HG03025 (cell line): ENCODE results near the gene NEU1.
"Not testable (repeated sequence)": the region's sequence is repeated elsewhere in the genome, so short reads cannot be mapped to it uniquely, and the experiment has no call there.

Source experiments
- ATAC-seq: cut with Tn5 transposase; IDR thresholded peaks from one replicate; pipeline ENCODE4 v1.9.1; 2021; ENCODE audit warnings: mild to moderate bottlenecking, moderate library complexity; ENCODE audit not compliant: unreplicated experiment, low FRiP score

Gene NEU1

DNA sequence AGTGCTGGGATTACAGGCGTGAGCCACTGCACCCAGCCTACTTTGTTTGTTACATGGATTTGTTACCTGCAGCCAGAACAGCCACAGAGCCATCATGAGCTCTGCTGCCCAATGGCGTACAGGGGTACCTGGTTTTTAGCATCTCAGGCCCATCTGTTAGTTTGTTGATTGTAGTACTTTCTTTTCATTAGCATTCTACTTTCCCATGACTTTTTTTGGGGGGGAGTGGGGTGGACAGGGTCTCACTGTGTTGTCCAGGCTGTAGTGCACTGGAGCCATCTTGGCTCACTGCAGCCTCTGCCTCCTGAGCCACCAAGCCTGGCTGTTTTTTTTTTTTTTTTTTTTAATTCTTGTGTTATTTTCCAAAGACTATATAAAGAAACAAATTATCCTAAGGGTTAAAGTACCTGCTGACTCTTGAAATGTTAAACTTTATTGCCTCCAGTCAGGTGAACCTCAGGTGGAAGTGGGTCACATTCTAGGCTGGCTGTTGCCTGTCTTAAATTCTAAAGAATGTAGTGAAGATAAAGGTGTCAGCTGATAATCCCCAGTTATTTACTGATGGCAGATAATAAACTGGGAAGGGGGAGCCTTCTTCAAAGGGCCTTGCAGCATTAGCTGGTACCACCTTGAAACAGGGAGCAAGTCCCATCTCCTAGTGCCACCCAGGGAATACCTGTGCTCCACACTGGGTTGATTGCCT, 15.2 kb downstream of the NEU1 start:
- ATAC-seq: no peak

DNA sequence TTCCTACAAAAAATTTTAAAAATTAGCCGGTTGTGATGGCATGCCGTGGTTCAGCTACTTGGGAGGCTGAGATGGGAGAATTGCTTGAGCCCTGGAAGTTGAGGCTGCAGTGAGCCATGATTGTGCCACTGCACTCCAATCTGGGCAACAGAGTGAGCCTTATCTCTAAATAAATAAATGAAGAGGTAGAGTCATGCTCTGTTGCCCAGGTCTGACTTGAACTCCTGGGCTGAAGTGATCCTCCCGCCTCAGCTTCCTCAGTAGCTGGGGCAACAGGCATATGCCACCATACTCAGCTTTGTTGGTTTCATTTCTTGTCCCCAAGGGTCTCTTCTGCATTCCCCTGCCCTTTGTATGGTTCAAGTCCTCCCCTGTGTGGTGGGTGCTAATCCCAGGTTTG, 18.1 kb downstream of the NEU1 start:
- ATAC-seq: no peak

DNA sequence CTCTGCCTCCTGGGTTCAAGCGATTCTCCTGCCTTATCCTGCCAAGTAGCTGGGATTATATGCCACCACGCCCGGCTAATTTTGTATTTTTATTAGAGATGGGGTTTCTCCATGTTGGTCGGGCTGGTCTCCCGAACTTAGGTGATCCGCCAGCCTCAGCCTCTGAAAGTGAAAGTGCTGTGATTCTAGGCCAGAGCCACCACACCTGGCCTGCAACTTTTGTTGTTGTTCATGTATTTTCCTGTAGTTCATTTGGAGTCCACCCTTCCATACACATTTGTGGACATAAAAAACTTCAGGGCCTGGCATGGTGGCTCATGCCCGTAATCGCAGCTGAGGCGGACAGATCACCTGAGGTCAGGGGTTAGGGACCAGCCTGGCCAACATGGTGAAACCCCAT, 20.6 kb downstream of the NEU1 start:
- ATAC-seq: no peak

- ATAC-seq: not testable (repeated sequence)
Measured at GRCh38 chr6:31839779-31840126, 22.9 kb downstream of the NEU1 start.

- ATAC-seq: no peak
Measured at GRCh38 chr6:31838968-31839367, 23.7 kb downstream of the NEU1 start.

DNA sequence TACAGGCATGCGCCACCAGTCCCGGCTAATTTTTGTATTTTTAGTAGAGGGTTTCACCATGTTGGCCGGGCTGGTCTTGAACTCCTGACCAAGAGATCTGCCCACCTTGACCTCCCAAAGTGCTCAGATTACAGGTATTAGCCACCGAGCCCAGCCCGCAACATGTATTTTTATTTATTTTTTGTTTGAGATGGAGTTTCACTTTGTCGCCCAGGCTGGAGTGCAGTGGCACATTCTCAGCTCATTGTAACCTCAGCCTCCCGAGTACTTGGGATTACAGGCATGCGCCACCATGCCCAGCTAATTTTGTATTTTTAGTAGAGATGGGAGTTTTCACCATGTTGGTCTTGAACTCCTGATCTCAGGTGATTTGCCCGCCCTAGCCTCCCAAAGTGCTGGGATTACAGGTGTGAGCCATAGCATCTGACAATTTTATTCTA, 24.5 kb downstream of the NEU1 start:
- not testable (repeated sequence) for ATAC-seq

GRCh38 chr6:31837369-31838113, 25.1 kb downstream of the NEU1 start:
- no peak for ATAC-seq

DNA sequence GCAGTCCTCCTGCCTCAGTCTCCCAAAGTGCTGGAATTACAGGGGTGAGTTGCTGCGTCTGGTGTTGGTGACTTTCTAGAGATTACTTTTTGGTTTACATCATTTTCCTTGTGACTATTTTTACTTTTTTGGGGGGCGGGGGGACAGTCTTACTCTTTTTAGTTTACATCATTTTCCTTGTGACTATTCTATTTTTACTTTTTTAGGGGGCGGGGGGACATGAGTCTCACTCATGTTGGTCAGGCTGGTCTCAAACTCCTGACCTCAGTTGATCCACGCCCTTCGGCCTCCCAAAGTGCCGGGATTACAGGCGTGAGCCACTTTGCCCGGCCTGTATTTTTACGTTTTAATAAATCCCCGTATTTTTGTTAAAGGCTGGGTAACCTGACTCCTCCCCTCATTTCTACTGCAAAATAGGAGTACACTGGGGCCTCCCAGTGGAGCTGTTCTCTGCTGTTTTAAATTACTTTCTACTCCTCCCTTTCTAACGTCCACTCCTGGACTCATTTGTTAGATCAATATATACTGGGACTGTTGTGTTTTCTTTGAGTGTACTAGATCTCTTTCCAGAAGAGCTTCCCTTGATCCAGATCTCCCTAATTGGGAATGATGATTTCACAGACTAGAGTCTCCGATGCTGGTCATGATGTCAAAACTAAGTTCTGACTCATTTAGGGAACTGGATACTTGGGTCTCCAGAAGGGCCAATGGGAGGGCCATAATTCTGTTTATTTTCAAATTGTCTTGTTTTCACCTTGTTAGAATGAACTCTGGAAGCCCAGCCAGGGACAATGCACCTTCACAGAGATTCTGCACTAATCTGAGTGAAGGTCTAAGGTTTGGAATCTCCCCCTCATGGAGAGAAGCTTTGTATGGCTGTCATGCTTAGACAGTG, 25.9 kb downstream of the NEU1 start:
- ATAC-seq: no peak

- ATAC-seq: no peak
Measured at GRCh38 chr6:31836047-31836473, 26.6 kb downstream of the NEU1 start.

DNA sequence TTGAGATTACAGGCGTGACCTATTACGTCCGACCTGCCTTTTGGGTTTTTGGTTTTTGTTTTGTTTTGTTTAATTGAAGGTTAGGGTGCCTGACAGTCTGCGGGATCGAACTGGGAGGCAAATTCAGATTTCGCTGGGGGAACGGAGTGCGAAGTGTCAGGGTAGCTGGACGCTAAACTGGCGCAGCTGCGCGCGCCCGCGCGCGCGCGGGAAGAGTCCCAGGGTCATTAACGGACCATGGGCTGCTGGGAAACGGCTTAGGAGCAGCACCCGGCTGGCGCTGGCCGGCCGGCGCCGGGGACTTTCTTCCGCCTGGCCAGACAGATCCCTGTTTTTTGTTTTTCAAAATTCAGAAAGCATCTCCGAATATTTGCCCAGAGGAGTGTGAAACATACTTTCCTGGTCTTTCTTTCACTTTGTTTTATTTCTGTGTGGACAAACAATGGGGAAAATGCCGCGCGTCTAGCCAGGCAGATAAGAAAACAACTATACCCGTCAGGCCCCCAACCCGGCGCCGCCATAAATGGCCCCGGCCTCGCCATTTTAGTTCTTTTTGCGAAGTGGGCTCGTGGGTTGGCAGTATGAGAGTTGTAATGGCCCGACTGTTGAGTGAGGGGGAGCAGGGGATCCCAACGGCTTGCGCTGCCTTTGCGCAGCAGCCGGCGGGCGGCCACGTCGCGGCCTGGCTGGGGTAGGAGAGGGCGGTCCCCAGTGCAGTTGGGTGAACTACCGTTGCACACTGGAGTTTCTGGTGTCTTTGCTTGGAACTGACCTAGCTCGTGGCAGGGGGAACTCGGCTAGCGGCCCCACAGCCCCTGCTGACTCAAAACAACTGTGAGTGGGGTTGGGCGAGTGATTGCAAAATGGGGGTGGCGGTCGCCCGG, 28.0 kb downstream of the NEU1 start:
- ATAC-seq: no peak

GRCh38 chr6:31831350-31832215, 31.0 kb downstream of the NEU1 start:
- no peak for ATAC-seq

GRCh38 chr6:31830886-31831335, 31.7 kb downstream of the NEU1 start:
- ATAC-seq: no peak

- ATAC-seq: no peak
Measured at GRCh38 chr6:31829633-31830283, 32.9 kb downstream of the NEU1 start.

DNA sequence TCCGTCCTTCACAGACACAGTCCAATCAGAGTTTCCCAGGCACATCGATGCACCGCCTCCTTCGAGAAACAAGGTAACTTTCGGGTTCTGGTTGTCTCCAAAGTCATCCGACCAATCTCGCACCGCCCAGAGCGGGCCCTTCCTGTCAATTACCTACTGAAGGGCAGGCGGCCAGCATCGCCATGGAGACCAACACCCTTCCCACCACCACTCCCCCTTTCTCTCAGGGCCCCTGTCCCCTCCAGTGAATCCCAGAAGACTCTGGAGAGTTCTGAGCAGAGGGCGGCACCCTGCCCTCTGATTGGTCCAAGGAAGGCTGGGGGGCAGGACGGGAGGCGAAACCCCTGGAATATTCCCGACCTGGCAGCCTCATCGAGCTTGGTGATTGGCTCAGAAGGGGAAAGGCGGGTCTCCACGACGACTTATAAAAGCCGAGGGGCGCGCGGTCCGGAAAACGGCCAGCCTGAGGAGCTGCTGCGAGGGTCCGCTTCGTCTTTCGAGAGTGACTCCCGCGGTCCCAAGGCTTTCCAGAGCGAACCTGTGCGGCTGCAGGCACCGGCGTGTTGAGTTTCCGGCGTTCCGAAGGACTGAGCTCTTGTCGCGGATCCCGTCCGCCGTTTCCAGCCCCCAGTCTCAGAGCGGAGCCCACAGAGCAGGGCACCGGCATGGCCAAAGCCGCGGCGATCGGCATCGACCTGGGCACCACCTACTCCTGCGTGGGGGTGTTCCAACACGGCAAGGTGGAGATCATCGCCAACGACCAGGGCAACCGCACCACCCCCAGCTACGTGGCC, 35.1 kb downstream of the NEU1 start, which contains the start of gene HSPA1B:
Gene HSPA1B, plus strand, starts transcription at position 453 of the 794 bp plus-strand sequence. Its CDS starts 213 bp downstream, at position 666.
- ATAC-seq: peak; percentile 83

DNA sequence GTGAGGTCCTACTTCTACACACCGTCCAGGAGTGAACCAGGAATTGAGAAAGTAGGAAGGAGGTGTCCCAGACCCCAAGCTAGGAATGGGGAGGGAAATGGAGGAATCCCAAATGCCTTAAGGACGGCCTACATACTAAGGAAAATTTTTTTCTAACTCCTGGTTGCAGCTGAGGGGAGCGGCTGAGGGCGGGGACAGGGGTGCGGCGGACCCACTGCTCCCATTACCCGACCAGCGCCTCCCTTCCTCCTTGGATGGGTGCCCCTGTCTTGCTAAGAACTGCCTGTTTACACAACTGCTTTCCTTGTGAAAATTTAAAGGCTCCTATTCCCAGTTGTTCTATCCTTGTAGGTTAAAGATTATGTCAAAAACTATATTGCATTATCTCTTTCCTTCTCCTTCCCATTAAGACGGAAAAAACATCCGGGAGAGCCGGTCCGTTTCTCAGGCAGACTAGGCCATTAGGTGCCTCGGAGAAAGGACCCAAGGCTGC, 35.8 kb downstream of the NEU1 start:
- no peak for ATAC-seq

DNA sequence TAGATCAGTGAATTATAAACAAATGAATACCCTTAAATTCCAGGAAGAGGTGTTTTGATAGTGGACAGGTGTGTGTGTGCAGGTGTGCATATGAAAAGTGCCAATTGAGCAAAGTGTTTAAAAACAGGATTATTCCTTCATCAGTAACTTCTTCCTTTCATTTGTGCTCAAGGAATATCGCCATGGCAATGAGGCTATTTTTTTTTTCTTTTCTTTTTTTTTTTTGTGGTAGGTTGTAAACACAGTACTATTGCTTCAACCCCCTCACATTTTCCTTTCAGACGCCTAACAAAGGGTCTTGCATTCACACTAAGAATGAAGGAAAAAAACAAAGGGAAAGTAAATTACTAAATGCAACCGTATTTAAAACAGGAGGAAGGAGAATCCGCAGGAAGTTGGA, 37.1 kb downstream of the NEU1 start:
- no peak for ATAC-seq

DNA sequence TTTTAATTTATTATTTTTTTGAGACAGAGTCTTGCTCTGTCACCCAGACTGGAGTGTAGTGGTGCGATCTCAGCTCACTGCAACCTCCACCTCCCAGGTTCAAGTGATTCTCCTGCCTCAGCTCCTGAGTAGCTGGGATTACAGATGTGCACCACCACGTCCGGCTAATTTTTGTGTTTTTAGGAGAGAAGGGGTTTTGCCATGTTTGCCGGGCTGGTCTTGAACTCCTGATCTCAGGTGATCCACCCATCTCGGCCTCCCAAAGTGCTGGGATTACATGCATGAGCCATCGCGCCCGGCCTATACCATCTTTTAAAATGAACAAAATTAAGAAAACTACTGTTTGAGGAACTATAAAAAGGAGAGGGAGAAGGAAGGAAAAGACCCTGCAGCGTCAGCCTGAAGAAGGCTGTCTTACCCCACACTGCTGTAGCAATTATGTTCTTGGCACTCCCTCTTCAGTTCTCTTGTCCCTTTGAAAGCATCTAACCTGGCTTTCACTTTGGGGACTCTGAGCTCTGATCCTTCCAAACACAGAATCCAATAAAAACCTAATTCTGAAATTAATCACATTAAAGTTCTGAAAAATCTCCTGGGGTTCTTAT, 38.9 kb downstream of the NEU1 start:
- ATAC-seq: not testable (repeated sequence)
